SK-N-MC (cell line): ENCODE results near the gene HOXB7.

Source experiments
- EZH2 ChIP-seq: fragments of 200-600 bp; sonication (generic); IDR thresholded peaks from one replicate; pipeline ENCODE4 v1.6.1; 2017; ENCODE audit warnings: antibody characterized with exemption
- POLR2AphosphoS5 ChIP-seq: IDR thresholded peaks from 2 replicates; pipeline ENCODE4 v1.6.1; 2012; ENCODE audit warnings: mild to moderate bottlenecking, low read depth, low read length, borderline replicate concordance

- TF ChIP-seq EZH2 (no peak), POLR2AphosphoS5 (no peak; the same call in 1 of the 2 replicates)
Observed at GRCh38 chr17:48561884-48562810, 48.7 kb downstream of the HOXB7 start.
